Stimulated activated CD8-positive, alpha-beta memory T cell treated with anti-CD3 and anti-CD28 coated beads, Interleukin-12 subunit alpha, Interleukin-12 subunit beta, amount 100 ng/mL, for 24 hours (primary cell): ENCODE results near the gene GLO1.
A peak's percentile ranks its signal among the peaks of the same experiment; 100 is the strongest.

Source experiments
- DNase-seq: peaks from one replicate; pipeline ENCODE4 v3.0.0-alpha.2; 2020; ENCODE audit errors: extremely low read depth

The GLO1 gene

DNA sequence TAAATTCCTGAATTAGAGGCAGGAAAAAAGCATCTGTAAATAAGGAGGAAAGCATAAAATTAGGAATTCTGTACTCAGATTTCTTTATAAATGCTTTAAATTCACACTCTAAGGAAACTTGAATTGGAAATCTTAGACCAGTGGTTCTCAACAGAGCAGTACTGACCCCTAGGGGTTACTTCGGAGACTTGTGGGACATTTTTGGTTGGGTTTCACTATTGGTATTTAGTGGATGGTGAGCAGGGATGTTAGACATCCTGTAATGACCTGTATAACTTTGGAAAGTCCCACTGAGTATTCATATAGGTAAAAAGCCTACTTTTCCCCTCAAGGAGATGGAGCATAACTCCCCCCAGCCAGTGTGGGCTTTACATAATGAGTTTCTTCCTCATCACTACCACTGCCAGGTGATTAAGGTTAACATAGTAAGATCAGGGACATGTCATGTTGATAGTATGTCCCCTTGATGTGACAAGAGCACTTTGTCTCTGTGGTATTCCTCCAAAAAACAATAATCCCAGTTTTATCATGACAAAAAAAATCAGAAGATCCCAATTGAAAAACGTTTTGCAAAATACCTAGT lies 31.0 kb downstream of the GLO1 start:
- DNase-seq: no peak

DNA sequence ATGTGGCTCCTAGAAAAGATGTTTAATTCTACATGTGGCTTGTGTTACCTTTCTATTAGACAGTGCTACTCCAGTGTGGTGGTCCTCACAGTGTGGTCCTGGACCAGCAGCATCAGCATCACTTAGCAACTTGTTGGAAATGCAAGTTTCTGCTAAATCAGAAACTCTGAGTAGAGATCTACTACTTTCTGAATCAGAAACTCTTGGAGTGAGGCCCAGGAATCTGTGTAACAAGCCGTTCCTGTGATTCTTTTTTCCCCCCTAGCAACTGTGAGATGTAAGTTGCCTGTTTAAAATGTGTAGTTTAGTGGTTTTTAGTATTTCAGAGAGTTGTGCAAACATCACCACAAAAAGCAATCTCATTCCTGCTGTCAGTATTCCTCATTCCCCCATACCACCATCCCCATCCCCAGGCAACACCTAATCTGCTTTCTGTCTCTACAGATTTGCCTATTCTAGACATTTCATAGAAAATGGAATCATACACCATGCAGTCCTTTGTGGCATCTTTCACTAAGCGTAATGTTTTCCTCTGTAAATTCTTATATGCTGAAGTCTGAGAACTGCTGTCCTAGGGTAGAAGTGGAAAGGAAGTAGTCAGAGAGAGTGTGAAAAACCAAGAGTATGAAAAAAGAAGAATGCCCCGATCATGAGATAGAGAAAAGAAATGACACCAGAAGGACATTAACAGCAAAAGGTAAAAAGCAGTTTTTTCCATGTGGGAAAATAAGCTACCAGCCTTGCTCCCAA lies 44.4 kb downstream of the GLO1 start:
- no peak for DNase-seq

- DNase-seq: no peak
Observed at GRCh38 chr6:38656896-38657295, 46.0 kb downstream of the GLO1 start.

DNA sequence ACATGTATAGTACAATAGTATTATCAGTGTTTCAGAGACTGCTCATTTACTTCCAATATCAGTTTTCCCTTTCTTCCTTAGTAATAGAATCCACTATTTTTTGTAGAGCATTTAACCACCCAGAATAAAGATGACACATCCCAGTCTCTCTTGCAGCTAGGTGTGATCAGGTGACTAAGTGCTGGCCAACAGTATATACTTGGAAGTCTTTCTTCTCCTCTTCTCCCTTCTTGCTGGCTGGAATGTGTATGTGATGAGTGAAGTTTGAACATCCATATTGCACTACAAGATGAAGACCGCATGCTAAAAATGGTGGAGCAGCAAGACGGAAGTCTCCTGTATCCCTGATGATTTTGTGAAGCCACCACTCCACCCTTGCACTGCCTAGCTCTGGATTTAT lies 48.7 kb downstream of the GLO1 start:
- DNase-seq: no peak

GRCh38 chr6:38651121-38651784 lies 51.7 kb downstream of the GLO1 start:
- no peak for DNase-seq

GRCh38 chr6:38650207-38650752 lies 52.7 kb downstream of the GLO1 start:
- DNase-seq: no peak

DNA sequence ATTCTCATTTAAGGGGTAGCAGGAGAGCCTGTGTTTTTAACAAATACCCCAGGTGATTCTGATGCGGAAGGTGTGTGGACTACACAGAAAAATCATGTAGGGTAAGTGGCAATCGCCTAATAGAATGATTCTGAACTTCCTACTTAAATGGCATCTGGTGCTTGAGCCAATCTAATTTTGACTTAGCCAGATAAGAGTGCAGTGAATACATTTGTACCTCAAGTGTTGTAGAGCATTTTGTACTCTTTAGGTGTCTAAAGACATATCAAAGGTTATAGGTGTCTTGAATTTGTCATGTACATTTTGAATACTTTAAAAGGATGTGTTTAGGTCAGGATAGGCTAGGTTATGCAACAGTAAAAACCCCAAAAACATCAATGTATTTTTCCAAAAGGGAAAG lies 53.2 kb downstream of the GLO1 start:
- DNase-seq: no peak

DNA sequence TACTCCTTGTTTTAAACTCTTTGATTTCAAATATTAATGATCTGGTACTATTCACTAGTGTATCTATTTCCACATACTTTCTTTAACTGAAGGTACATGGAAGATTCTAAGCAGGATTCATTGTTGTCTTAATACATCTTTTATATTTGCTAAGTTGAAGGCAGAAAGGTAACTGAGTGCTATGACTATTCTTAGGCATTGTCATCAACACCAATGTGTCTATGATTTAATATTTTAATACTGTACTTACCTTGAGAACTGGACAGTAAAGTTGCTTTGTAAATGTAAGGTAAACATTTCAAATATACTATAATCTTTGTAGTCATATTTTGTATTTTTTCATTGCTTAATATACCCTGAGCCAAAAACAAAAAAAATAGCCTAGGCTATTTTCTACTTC lies 54.3 kb downstream of the GLO1 start:
- DNase-seq: no peak

DNA sequence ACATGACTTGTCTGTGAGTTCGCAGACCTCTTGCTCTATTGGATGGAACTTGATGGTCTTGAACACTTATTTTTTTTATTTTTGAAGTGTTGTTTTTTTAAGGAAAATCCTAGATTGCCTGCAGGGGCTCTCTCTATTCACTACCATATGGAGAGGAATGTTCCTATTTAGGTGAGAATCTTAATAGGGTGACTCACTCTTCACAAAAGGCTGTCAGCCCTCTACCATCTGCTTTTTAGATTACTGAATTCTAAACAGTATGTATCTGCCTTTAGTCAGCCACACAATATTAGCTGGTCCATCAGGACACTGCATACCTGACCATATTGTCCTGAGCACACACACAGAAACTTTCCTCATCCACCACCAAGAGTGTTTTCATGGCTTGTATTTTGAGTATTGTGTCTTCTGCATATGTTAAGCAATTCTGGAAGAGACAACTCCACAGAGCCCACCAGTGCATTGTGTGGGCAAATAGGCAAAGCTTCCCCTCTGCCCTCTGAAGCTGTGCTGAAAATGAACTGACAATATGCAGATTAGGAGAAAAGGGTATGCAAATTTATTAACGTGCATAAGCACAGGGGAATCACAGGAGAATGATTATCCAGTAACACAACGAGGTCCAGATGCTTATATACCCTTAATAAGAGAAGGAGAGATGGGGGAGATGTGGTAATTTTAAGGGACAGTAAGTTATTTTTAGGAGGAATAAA lies 56.6 kb downstream of the GLO1 start:
- DNase-seq: no peak

- DNase-seq: no peak
Observed at GRCh38 chr6:38644951-38645350, 58.0 kb downstream of the GLO1 start.

DNA sequence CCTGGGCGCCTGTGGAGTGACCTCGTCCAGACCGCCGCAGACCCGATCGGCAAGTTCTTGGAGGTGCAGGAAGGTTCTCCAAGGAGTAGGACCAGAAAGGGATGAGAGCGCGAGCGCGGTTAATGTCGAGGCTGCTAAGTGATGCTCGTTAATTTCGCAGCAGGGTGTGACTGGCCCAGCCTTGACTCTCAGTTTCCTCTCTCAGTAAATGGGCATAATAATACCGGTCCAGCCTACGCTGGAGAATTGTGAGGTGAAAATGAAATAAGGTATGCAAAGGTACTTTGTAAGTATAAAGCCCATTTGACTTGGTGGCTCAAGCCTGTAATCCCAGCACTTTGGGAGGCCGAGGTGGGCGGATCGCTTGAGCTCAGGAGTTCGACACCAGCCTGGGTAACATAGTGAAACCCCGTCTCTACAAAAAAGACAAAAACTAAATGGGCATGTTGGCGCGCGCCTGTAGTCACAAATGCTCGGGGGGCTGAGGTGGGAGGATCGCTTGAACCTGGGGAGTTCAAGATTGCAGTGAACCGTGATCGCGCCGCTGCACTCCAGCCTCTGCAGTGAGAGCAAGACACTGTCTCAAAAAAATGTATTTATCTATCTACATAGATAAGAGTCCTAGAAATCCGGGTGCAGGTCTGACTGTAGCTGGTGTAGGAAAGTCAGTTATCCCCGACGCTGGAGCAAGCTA lies 62.6 kb downstream of the GLO1 start:
- no peak for DNase-seq

DNA sequence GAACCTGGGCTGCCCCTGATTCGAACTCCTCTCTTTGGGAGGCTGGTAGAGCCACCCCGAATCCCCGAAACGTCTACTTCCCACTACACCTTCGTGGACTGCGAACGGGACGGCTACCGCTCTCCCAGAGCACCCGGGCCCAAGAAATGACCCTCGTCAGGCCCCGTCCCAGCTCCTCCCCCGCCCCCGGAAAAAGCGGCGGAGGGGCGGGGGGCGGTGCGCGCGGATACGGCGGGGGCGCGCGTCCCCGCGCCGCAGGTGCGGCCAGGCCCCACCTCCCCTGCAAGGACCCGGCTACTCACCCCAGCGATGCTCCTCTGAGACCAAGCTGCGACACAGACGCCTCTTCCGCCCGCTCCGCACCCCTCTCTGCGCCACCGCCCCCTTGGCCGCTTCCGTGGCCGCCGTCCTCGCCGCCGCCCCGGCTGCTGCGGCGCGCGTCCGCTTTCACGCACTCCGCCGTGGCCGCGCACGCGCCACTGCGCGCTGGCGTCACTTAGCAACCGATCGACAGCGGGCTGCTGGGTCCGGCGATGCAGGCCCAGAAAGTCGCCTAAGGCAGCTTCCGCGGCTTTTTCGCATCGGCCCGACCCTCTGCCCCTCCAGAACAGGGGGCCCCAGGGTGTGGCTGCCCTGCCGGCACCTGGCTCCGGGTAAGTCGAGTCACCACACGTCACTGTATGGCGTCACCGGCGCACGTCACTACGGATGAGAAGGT lies 63.3 kb downstream of the GLO1 start, which contains the start of gene BTBD9:
Gene BTBD9 (minus strand): TSS at position 432 of the 718 bp plus-strand sequence.
- DNase-seq: peak; percentile 57

DNA sequence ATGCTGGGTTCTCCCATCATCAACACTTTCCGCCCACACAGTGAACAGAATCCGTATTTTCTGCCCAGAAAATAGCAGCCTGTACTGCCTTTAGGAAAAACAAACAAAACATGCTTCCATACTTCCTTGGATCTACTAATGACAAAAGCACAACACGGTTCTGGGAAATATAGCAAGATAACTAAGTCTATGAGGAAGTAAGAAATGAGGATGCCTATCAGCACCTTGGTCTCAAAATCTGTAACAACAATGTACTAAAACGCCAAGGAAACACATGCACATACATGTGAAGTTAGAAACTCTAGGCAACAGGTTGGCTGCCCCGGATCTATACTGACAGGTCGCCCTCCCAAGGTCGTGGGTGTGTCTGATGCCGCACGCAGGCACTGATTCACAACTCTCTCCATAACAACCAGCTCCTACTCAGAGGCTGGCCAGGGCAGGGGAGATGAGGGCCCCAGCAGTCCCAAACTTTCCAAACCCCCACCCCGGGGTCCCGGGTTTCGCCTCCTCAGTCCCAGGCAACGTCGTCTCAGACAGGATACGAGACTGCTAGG lies 63.9 kb downstream of the GLO1 start:
- DNase-seq: peak; percentile 45

DNA sequence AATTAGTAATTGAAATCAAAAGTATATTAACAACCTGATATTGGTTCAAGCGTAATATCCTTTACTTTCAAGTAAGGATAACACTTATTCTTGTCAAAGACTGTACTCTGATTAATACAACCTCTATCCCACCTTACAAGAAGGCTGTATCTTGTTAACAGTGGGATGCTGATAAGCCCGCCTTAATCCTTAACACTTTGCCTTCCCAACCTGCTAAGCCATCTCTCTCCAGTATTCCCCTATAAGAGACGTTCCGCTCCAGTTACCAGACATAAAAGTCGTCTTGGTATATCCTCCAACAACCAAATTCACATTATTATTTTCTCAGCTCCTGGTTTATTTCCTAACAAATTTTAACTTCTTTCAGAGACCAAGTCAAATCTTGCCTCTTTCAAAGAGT lies 65.2 kb downstream of the GLO1 start:
- DNase-seq: no peak

DNA sequence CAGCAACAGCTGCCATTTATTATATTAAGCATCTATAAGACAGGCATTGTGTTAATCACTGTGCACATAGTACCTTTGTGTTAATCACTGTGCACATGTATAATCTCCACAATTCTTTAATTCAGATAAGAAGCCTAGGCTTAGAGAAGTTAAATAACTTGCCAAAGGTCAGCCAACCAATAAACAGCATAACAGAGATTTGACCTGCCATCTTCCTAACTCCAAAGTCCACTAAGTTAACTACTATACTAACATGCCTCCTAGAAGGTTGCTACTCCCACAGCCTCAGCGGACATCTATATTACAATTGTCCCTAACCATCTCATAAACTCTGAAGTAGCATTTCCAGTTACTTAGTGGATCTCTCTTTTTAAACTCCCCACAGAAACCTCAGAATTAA lies 66.9 kb downstream of the GLO1 start:
- no peak for DNase-seq

GRCh38 chr6:38634518-38634917 lies 68.4 kb downstream of the GLO1 start:
- DNase-seq: no peak

DNA sequence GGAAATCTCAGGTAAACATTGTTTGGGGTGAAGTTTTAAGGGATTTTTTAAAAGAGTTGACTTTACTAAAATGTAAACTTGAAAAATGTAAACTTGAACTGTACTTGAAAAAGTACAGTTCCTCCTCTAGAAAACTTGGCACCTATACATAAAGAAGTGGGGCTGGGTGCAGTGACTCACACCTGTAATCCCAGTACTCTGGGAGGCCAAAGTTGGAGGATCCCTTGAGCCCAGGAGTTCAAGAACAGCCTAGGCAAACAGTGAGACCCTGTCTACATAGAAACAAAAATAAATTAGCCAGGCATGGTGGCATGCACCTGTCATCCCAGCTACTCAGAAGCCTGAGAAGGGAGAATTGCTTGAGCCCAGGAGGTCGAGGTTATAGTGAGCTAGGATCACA lies 70.5 kb downstream of the GLO1 start:
- DNase-seq: no peak

GRCh38 chr6:38631186-38631783 lies 71.7 kb downstream of the GLO1 start:
- DNase-seq: no peak
